HK-2 (cell line): ENCODE results near the gene MKS1.

Source experiments
- DNase-seq: peaks from one replicate; pipeline ENCODE4 v3.0.0-alpha.2; 2018; ENCODE audit not compliant: unreplicated experiment

MKS1 gene

DNA sequence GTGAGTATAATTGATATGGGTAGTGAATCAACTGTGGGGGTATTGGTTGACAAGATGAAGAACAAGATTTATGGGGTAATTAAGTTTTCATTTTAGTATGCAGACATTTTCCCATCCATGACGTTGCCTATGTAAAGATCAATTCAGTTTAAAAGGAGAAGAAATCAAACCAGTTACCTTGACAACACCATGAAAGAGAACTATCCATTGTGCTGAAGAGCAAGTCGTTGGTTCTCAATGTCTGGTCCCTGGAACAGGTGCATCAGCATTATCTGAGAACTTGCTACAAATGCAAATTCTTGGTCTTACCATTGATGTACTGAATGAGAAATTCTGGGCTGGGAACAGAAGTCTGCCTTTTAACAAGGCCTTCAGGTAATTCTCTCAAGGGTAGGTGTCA is 53.1 kb downstream of the MKS1 start:
- DNase-seq: no peak

DNA sequence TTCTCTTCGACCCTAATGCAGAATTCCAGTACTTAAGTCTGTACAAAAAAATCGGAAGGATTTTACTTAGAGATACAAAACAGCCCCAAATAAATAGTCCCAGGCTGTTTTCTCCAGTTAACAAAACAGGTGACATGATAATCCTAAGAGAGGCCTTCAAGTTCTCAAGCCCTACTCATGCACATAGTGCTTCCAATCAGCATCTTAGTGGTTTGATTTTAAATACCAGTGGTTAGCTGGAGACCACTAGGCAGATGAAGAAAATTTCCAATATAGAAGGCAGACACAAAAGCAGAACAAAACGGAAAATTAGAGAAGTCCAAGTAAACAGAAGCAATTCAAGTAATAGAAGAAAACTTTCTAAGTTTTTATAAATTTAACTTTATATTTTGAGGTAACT is 57.5 kb downstream of the MKS1 start:
- no peak for DNase-seq

DNA sequence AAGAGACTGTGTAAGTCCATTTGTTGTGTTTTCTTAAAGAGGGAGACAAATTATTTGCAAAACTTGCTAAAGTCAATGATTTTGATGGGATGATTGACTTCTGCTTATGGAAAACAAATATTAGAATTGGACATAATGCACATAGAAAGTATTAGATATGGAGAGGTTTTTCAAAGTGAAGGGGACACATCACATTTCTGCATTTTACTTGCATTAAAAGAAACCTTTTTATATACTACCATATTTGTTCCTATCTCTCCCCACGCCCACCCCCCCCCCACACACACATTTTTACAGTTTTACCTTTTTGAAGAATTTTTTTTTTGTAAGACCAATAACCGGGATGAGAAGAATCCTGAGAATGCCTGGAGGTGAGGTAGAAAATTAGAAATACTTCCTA is 60.9 kb downstream of the MKS1 start:
- no peak for DNase-seq

DNA sequence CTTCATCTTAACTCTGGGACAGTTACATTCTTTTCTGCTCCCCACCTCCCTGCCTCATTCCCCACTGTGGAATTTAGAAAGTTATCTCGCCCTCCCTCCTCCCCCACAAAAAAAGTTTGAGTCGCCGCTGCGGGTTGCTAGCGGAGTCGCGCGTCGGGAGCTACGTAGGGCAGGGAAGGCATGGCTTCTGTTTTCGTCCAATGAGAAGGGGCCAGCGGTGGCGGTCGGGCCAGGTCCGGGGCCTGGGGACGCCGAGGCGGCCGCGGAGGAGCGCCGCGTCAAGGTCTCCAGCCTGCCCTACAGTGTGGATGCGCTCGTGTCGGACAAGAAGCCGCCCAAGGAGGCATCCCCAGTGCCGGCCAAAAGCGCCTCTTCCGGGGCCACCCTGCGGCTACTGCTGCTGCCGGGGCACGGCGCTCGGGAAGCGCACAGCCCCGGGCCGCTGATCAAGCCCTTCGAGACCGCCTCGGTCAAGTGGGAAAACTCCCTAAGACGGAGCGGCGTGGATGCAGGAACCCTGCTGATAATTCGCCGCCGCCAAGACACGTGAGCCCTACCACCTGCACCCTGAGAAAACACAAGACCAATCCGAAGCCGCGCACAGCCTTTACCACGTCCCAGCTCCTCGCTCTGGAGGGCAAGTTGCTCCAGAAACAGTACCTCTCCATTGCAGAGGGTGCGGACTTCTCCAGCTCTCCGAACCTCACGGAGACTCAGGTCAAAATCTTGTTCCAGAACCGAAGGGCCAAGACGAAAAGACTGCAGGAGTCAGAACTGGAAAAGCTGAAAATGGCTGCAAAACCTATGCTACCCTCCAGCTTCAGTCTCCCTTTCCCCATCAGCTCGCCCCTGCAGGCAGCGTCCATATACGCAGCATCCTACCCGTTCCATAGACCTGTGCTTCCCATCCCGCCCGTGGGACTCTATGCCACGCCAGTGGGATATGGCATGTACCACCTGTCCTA is 61.9 kb downstream of the MKS1 start:
- DNase-seq: no peak
